ENCODE measurements around the gene CD5L.

Gene CD5L

GRCh38 chr1:157803851-157804250, 37.8 kb downstream of the CD5L start:
- no peak for DNase-seq (ENCODE audit: extremely low spot score)
- no peak for TF ChIP-seq CTCF (IDR thresholded peaks at IDR 0.05; ENCODE audit: control extremely low read depth, extremely low read depth, low read depth, missing control alignments)
- ChIA-PET CTCF (interaction anchor here (1.1 to 1.3 kb wide), 2 partner anchors 11 to 32 kb away, joined by 3 to 5 read pairs; no protein-coding TSS in a partner anchor), POLR2A (no interaction called here)

- POLR2A ChIA-PET, result no interaction called here
- CTCF ChIA-PET, result no interaction called here
- no peak for DNase-seq (ENCODE audit: extremely low spot score)
- TF ChIP-seq CTCF (IDR thresholded peaks at IDR 0.05; ENCODE audit: control extremely low read depth, extremely low read depth, low read depth, missing control alignments), result no peak
Observed at GRCh38 chr1:157799996-157800395, 41.6 kb downstream of the CD5L start.

- no peak for TF ChIP-seq CTCF (IDR thresholded peaks at IDR 0.05; ENCODE audit: control extremely low read depth, extremely low read depth, low read depth, missing control alignments)
- no peak for DNase-seq (ENCODE audit: extremely low spot score)
- CTCF ChIA-PET, result no interaction called here
- POLR2A ChIA-PET, result no interaction called here
Observed at GRCh38 chr1:157798211-157798610, 43.4 kb downstream of the CD5L start.

GRCh38 chr1:157785248-157785647, 56.4 kb downstream of the CD5L start:
- TF ChIP-seq CTCF (IDR thresholded peaks at IDR 0.05; ENCODE audit: control extremely low read depth, extremely low read depth, low read depth, missing control alignments), result no peak
- DNase-seq (ENCODE audit: extremely low spot score), result no peak
- ChIA-PET POLR2A (no interaction called here), CTCF (no interaction called here)

GRCh38 chr1:157784801-157785200, 56.8 kb downstream of the CD5L start:
- TF ChIP-seq CTCF (IDR thresholded peaks at IDR 0.05; ENCODE audit: control extremely low read depth, extremely low read depth, low read depth, missing control alignments), result no peak
- CTCF ChIA-PET, result no interaction called here
- no peak for DNase-seq (ENCODE audit: extremely low spot score)
- POLR2A ChIA-PET, result no interaction called here

- no peak for TF ChIP-seq CTCF (IDR thresholded peaks at IDR 0.05; ENCODE audit: control extremely low read depth, extremely low read depth, low read depth, missing control alignments)
- ChIA-PET POLR2A (no interaction called here), CTCF (interaction anchor here (1.1 to 1.7 kb wide), 3 partner anchors 9 to 24 kb away, joined by 4 to 7 read pairs (median 4); no protein-coding TSS in a partner anchor)
- DNase-seq (ENCODE audit: extremely low spot score), result no peak
Observed at GRCh38 chr1:157782931-157783330, 58.7 kb downstream of the CD5L start.

GRCh38 chr1:157781048-157781447, 60.6 kb downstream of the CD5L start:
- no peak for TF ChIP-seq CTCF (IDR thresholded peaks at IDR 0.05; ENCODE audit: control extremely low read depth, extremely low read depth, low read depth, missing control alignments)
- CTCF ChIA-PET, result interaction anchor here (0.9 to 1.5 kb wide), 2 partner anchors 11 to 48 kb away, joined by 3 read pairs; no protein-coding TSS in a partner anchor
- POLR2A ChIA-PET, result no interaction called here
- no peak for DNase-seq (ENCODE audit: extremely low spot score)
